Measurements from ENCODE around the gene LRP1.

The LRP1 gene

DNA sequence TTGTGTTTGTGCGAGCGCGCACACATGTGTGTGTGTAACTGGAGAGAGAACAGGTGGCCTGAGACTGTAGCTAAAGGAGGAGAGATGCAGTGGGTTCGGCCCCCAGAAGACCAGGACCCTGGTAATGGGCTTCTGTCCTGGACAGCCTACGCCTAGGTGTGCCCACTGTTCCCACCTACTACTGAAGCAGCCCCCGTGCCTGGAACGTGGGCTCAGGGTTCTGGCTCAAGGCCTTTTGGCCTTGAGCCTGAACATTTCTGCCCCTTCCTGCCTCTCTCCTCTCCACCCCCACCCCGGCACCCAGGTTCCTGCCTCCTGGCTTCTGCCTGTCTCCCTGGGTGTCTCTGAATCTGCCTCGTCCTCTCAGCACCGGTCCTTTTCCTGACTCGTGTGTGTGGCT is 86.8 kb downstream of the LRP1 start:
- no peak for ATAC-seq
- TF ChIP-seq ARNTL (CRISPR knock-in tag; IDR thresholded peaks at IDR 0.05; ENCODE audit: borderline replicate concordance, low read depth) (no peak), TOX (CRISPR knock-in tag; IDR thresholded peaks at IDR 0.05; ENCODE audit: borderline replicate concordance) (no peak), SNAI2 (CRISPR knock-in tag; IDR thresholded peaks at IDR 0.05) (no peak), BACH2 (CRISPR knock-in tag; IDR thresholded peaks at IDR 0.05; ENCODE audit: borderline replicate concordance) (no peak), TCF4 (CRISPR knock-in tag; IDR thresholded peaks at IDR 0.05; ENCODE audit: borderline replicate concordance) (no peak), CSDC2 (CRISPR knock-in tag; IDR thresholded peaks at IDR 0.05) (no peak), ZC3H10 (CRISPR knock-in tag; IDR thresholded peaks at IDR 0.05) (no peak), GLIS3 (CRISPR knock-in tag; IDR thresholded peaks at IDR 0.05) (no peak), ZNF70 (CRISPR knock-in tag; IDR thresholded peaks at IDR 0.05) (no peak), PPARA (CRISPR knock-in tag; IDR thresholded peaks at IDR 0.05; ENCODE audit: borderline replicate concordance) (no peak), ZNF565 (CRISPR knock-in tag; conservative IDR thresholded peaks at IDR 0.05; ENCODE audit: low read depth) (no peak), ZNF8 (CRISPR knock-in tag; IDR thresholded peaks at IDR 0.05) (no peak), RARB (CRISPR knock-in tag; IDR thresholded peaks at IDR 0.05) (no peak)
- TF ChIP-seq, protein P1, sequence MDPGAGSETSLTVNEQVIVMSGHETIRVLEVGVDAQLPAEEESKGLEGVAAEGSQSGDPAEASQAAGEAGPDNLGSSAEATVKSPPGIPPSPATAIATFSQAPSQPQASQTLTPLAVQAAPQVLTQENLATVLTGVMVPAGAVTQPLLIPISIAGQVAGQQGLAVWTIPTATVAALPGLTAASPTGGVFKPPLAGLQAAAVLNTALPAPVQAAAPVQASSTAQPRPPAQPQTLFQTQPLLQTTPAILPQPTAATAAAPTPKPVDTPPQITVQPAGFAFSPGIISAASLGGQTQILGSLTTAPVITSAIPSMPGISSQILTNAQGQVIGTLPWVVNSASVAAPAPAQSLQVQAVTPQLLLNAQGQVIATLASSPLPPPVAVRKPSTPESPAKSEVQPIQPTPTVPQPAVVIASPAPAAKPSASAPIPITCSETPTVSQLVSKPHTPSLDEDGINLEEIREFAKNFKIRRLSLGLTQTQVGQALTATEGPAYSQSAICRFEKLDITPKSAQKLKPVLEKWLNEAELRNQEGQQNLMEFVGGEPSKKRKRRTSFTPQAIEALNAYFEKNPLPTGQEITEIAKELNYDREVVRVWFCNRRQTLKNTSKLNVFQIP (CRISPR knock-in tag; IDR thresholded peaks at IDR 0.05; ENCODE audit: borderline replicate concordance, low read depth), result no peak
- TF ChIP-seq, protein P2, sequence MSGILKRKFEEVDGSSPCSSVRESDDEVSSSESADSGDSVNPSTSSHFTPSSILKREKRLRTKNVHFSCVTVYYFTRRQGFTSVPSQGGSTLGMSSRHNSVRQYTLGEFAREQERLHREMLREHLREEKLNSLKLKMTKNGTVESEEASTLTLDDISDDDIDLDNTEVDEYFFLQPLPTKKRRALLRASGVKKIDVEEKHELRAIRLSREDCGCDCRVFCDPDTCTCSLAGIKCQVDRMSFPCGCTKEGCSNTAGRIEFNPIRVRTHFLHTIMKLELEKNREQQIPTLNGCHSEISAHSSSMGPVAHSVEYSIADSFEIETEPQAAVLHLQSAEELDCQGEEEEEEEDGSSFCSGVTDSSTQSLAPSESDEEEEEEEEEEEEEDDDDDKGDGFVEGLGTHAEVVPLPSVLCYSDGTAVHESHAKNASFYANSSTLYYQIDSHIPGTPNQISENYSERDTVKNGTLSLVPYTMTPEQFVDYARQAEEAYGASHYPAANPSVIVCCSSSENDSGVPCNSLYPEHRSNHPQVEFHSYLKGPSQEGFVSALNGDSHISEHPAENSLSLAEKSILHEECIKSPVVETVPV (CRISPR knock-in tag; IDR thresholded peaks at IDR 0.05), result no peak

DNA sequence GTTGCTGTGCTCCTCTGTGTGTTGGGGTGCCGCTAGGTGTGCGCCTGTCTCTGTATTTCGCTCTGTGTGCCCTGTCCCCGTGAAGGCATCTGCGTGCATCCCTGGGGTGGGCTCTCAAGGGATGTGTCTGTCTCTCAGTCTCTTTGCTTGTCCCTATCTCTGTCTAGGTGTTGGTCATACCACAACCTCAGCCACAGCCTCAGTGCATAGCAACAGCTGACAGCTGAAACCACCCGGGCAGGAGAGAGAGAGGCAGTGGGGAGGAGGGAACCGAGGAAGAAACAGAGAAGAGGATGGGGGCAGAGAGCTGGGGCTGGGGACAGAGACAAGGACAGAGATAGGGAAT is 87.4 kb downstream of the LRP1 start:
- ATAC-seq, result peak; percentile 6; the same call in 2 of the 3 replicates
- no peak for TF ChIP-seq SNAI2 (CRISPR knock-in tag; IDR thresholded peaks at IDR 0.05)
- TF ChIP-seq, protein P3, sequence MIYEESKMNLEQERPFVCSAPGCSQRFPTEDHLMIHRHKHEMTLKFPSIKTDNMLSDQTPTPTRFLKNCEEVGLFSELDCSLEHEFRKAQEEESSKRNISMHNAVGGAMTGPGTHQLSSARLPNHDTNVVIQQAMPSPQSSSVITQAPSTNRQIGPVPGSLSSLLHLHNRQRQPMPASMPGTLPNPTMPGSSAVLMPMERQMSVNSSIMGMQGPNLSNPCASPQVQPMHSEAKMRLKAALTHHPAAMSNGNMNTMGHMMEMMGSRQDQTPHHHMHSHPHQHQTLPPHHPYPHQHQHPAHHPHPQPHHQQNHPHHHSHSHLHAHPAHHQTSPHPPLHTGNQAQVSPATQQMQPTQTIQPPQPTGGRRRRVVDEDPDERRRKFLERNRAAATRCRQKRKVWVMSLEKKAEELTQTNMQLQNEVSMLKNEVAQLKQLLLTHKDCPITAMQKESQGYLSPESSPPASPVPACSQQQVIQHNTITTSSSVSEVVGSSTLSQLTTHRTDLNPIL (CRISPR knock-in tag; IDR thresholded peaks at IDR 0.05; ENCODE audit: low read depth), result no peak
- no peak for TF ChIP-seq RARB (CRISPR knock-in tag; IDR thresholded peaks at IDR 0.05)
- TF ChIP-seq ZNF565 (CRISPR knock-in tag; conservative IDR thresholded peaks at IDR 0.05; ENCODE audit: low read depth), result no peak
- no peak for TF ChIP-seq ZFP30 (CRISPR knock-in tag; IDR thresholded peaks at IDR 0.05)
- TF ChIP-seq ISL1 (CRISPR knock-in tag; IDR thresholded peaks at IDR 0.05), result no peak
- no peak for TF ChIP-seq ZNF70 (CRISPR knock-in tag; IDR thresholded peaks at IDR 0.05)
- no peak for TF ChIP-seq ESRRG (CRISPR knock-in tag; IDR thresholded peaks at IDR 0.05)
- TF ChIP-seq PPARA (CRISPR knock-in tag; IDR thresholded peaks at IDR 0.05; ENCODE audit: borderline replicate concordance), result no peak
- no peak for TF ChIP-seq BACH2 (CRISPR knock-in tag; IDR thresholded peaks at IDR 0.05; ENCODE audit: borderline replicate concordance)
- no peak for TF ChIP-seq ZC3H10 (CRISPR knock-in tag; IDR thresholded peaks at IDR 0.05)
- TF ChIP-seq ARNTL (CRISPR knock-in tag; IDR thresholded peaks at IDR 0.05; ENCODE audit: borderline replicate concordance, low read depth), result no peak
- no peak for TF ChIP-seq OSR1 (CRISPR knock-in tag; IDR thresholded peaks at IDR 0.05)

DNA sequence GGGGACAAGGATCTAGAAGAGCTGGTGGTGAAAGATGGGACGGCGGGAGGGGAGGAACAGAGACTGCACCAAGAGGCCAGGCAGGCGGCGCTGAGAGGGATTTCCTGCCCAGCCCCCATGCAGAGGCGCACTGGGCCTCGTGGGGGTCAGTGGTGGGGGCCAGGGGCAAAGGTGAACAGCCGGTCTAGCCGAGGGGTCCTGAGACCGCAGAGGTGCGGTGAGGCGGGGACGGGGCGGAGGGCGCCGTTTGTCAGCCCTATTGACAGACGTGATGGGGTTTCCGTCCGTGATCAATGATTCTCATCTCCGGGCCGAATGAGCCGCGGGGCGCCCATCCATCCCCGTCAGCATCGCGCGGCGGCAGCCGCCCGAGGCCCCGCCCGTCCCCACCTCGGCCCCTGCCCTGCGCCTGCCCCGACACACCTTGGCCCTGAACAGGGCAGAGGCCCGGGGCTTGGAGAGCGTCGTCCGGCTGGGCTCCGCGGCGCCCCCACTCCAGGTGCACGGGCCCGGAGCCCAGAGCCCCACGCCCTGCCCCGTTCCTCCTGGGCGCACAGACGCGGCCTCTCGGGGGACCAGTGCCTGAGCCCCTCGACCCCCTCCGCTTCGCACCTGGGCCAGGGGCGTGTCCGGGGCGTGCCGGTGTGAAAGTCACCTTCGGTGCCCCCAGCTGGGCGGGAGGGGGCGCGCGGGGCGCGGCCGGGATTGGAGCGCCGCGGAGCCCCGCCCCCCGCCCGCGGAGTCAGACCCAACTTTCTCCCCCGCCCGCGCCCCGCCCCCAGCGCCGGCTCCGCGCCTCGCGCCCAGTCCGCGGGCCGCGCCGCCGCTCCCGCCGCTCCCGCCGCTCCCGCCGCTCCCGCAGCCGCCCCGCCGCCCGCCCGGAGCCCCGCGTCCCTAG is 88.0 kb downstream of the LRP1 start, which contains the start of gene NXPH4:
TSS of gene NXPH4 (plus strand) at position 781 of the 898 bp plus-strand sequence. CDS start 176 bp downstream, outside the sequence.
- TF ChIP-seq ISL1 (CRISPR knock-in tag; IDR thresholded peaks at IDR 0.05), result no peak
- TF ChIP-seq ESRRG (CRISPR knock-in tag; IDR thresholded peaks at IDR 0.05), result no peak
- no peak for TF ChIP-seq RARB (CRISPR knock-in tag; IDR thresholded peaks at IDR 0.05)
- no peak for TF ChIP-seq TCF4 (CRISPR knock-in tag; IDR thresholded peaks at IDR 0.05; ENCODE audit: borderline replicate concordance)
- no peak; the same call in 2 of the 3 replicates for ATAC-seq

DNA sequence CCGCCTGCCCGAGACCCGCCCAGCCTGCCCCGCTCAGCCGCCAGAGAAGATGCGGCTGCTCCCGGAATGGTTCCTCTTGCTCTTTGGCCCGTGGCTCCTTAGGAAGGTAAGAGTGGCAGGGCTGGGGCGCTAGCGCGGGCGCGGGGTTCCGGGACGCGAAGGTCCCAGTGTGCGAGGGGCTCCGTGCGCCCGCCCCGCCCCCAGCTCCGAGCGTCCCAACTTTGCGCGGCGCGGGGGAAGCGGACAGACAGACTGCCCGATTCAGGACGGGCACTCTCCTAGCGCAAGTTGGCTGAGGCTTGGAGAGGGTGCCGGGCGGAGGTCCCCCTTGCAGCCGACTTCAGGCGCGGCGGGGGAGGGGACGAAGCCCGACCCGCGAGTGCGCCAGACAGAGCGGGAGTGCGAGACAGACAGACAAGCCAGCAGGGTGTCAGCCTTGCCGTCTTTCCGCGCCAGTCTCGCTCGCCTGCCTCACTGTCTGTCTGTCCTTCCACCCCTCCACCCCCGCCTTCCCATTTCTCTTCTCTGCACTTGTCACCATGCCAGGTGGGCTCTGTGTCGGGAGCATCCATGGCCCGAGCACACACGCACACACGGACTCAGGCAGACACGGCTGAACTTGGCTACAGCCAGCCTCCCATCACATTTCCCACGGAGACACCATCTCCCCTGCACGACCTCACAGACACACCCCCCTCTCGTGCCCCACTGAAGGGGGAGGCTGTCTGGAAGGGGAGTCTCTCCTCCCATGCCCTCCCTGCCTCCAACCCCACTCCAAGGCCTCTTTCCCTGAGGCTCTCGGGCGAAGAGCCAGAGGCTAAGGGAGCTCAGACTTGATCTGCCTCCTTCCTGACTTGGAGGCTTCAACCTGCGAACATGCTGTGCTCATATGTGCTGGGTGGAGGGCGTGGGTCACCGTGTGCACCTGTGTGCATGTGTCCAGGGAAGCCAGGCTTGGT is 88.9 kb downstream of the LRP1 start:
- peak; percentile 4; the same call in 1 of the 3 replicates for ATAC-seq
- TF ChIP-seq ZNF565 (CRISPR knock-in tag; conservative IDR thresholded peaks at IDR 0.05; ENCODE audit: low read depth), result no peak
- no peak for TF ChIP-seq ARNTL (CRISPR knock-in tag; IDR thresholded peaks at IDR 0.05; ENCODE audit: borderline replicate concordance, low read depth)
- TF ChIP-seq ESRRG (CRISPR knock-in tag; IDR thresholded peaks at IDR 0.05), result no peak
- TF ChIP-seq CSDC2 (CRISPR knock-in tag; IDR thresholded peaks at IDR 0.05), result no peak
- no peak for TF ChIP-seq ZFP30 (CRISPR knock-in tag; IDR thresholded peaks at IDR 0.05)
- TF ChIP-seq, protein P4, sequence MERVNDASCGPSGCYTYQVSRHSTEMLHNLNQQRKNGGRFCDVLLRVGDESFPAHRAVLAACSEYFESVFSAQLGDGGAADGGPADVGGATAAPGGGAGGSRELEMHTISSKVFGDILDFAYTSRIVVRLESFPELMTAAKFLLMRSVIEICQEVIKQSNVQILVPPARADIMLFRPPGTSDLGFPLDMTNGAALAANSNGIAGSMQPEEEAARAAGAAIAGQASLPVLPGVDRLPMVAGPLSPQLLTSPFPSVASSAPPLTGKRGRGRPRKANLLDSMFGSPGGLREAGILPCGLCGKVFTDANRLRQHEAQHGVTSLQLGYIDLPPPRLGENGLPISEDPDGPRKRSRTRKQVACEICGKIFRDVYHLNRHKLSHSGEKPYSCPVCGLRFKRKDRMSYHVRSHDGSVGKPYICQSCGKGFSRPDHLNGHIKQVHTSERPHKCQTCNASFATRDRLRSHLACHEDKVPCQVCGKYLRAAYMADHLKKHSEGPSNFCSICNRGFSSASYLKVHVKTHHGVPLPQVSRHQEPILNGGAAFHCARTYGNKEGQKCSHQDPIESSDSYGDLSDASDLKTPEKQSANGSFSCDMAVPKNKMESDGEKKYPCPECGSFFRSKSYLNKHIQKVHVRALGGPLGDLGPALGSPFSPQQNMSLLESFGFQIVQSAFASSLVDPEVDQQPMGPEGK (CRISPR knock-in tag; IDR thresholded peaks at IDR 0.05; ENCODE audit: borderline replicate concordance), result no peak
- TF ChIP-seq ISL1 (CRISPR knock-in tag; IDR thresholded peaks at IDR 0.05), result no peak
- no peak for TF ChIP-seq TOX (CRISPR knock-in tag; IDR thresholded peaks at IDR 0.05; ENCODE audit: borderline replicate concordance)
- TF ChIP-seq, protein P3 (CRISPR knock-in tag; IDR thresholded peaks at IDR 0.05; ENCODE audit: low read depth), result no peak
- no peak for TF ChIP-seq TCF4 (CRISPR knock-in tag; IDR thresholded peaks at IDR 0.05; ENCODE audit: borderline replicate concordance)
- TF ChIP-seq ZNF70 (CRISPR knock-in tag; IDR thresholded peaks at IDR 0.05), result no peak
